Measurements from ENCODE around the gene CENPX.

DNA sequence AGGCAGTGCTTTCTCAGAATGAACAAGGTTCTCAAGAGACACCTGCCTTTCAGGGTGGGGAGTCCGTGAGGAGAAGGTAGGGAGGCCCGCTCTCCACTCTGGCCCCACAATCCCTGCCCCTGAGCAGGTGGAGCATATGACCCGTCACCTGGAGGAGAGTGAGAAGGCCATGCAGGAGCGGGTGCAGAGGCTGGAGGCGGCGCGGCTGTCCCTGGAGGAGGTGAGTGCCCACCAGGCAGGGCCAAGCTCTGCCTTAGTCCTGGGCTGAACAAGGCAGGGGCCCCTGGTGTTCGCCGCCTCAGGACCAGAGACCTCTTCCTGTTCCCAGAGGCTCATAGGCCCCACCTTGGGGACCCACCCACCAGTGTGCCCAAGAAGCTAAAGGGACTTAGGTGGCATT is 6.3 kb upstream of the CENPX start:
- TF ChIP-seq POLR2A (IDR thresholded peaks at IDR 0.05; ENCODE audit: low read depth, low read length) (no peak), TAF1 (IDR thresholded peaks at IDR 0.05; ENCODE audit: borderline replicate concordance, low read depth, low read length) (no peak)
